IMR-90 (cell line): ENCODE measurements around the gene SLAMF9.

Source experiments
- BHLHE40 ChIP-seq: fragments of 150-350 bp; IDR thresholded peaks from 2 replicates; pipeline ENCODE4 v1.6.1; 2016; ENCODE audit warnings: mild to moderate bottlenecking, low read depth, low read length
- CHD1 ChIP-seq: IDR thresholded peaks from 2 replicates; pipeline ENCODE4 v1.6.1; 2012; ENCODE audit warnings: low read depth, low read length, improper control_type of control experiment
- CTCF ChIP-seq: conservative IDR thresholded peaks from 2 replicates; pipeline ENCODE4 v1.5.1; 2012; ENCODE audit warnings: mild to moderate bottlenecking, low read depth, low read length, improper control_type of control experiment
- MAFK ChIP-seq: IDR thresholded peaks from 2 replicates; pipeline ENCODE4 v1.6.1; 2012; ENCODE audit warnings: low read depth, low read length, improper control_type of control experiment
- MXI1 ChIP-seq: IDR thresholded peaks from 2 replicates; pipeline ENCODE4 v1.6.1; 2012; ENCODE audit warnings: low read depth, mild to moderate bottlenecking, low read length, moderate library complexity, borderline replicate concordance
- POLR2A ChIP-seq: IDR thresholded peaks from 2 replicates; pipeline ENCODE4 v1.6.1; 2012; ENCODE audit warnings: mild to moderate bottlenecking, low read depth, low read length
- SMC3 ChIP-seq: fragments of 150-350 bp; IDR thresholded peaks from 2 replicates; pipeline ENCODE4 v1.6.1; 2016; ENCODE audit warnings: low read depth, mild to moderate bottlenecking, antibody characterized with exemption, low read length, moderate library complexity

DNA sequence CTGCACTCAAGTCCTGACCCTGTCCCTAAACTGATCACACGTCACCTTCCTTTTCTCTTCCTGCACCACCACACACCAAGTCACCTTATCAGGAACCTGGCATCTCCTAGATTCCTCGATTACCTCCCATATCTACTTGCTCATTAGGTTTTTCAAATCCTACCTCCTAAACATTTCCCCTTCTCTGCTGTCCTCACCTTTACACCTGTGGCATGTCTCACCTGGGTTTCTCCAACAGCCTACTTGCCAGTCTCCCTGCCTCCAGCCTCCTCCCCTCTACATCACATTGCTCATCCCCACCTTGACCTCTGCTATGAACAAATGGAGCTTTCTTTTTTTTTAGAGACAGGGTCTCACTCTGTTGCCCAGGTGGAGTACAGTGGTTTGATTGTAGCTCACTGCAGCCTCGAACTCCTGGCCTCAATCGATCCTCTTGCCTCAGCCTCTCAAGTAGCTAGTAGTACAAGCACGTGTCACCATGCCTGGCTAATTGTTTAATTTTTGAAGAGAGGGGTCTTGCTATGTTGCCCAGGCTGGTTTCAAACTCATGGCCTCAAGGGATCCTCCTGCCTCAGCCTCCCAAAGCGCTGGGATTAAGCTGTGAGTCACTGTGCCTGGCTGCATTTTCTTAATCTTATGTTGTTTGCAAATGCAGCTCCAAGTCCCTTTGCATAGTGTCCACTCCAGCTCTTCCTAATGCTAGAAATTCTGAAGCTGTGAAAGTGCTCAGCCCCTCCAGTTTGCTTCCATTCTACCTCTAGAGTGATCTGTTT lies 14.9 kb downstream of the SLAMF9 start:
- TF ChIP-seq POLR2A (no peak), MXI1 (no peak), CTCF (no peak), SMC3 (no peak), CHD1 (no peak), BHLHE40 (no peak), MAFK (no peak)
